Gastrocnemius medialis (tissue), 4 donors: ENCODE measurements around the gene ZFP92.

ENCODE experiments used
- CTCF ChIP-seq, 5 experiments: fragments of 450-650 bp in 3 of 5; fragments of 200-600 bp in 2 of 5; sonication (generic) in 2 of 5; IDR thresholded peaks in 4 of 5; conservative IDR thresholded peaks in 1 of 5; 1 replicate in 4 of 5; 2 replicates in 1 of 5; pipeline ENCODE4 v1.5.1; 2016 to 2019; ENCODE audit warnings: antibody characterized with exemption in 5 of 5, mild to moderate bottlenecking in 3 of 5, moderate library complexity in 3 of 5
- POLR2A ChIP-seq, 2 donors: fragments of 450-650 bp; IDR thresholded peaks; one replicate each; pipeline ENCODE4 v1.6.1; 2017; ENCODE audit warnings: antibody characterized with exemption in 2 of 2, mild to moderate bottlenecking in 2 of 2, moderate library complexity in 2 of 2

- TF ChIP-seq POLR2A (IDR thresholded peaks at IDR 0.05) (no peak), CTCF (IDR thresholded peaks at IDR 0.05 in 4 of 5, conservative IDR thresholded peaks at IDR 0.05 in 1 of 5) (no peak)
Observed at GRCh38 chrX:153416781-153417450, 5.6 kb downstream of the ZFP92 start.
